Colonic mucosa (tissue), 4 donors: ENCODE measurements around the gene NCAM1. TPM values are rescaled to one million over a fixed set of nuclear protein-coding genes. Genes with fewer than 3 reads are reported as not detected.
A peak's percentile ranks its signal among the peaks of the same experiment; 100 is the strongest.

Experiments
- DNase-seq: peaks from one replicate; pipeline ENCODE4 v3.0.0-alpha.2; 2020
- H3K27ac ChIP-seq: fragments of 200-600 bp; one replicate; pipeline ENCODE4 v1.8.0; 2021
- H3K27me3 ChIP-seq: fragments of 200-600 bp; one replicate; pipeline ENCODE4 v1.8.0; 2021
- H3K36me3 ChIP-seq: fragments of 200-600 bp; one replicate; pipeline ENCODE4 v1.8.0; 2021
- H3K4me1 ChIP-seq: fragments of 200-600 bp; one replicate; pipeline ENCODE4 v1.8.0; 2021; ENCODE audit warnings: mild to moderate bottlenecking
- H3K4me3 ChIP-seq: fragments of 200-600 bp; one replicate; pipeline ENCODE4 v1.8.0; 2021
- H3K9ac ChIP-seq, 2 donors: one replicate each; pipeline ENCODE4 v1.7.0; 2013; ENCODE audit warnings: control low read depth in 2 of 2, low read depth in 2 of 2, low read length in 2 of 2
- H3K9me3 ChIP-seq: fragments of 200-600 bp; one replicate; pipeline ENCODE4 v1.8.0; 2021
- CTCF ChIP-seq: fragments of 200-600 bp; IDR thresholded peaks from one replicate; pipeline ENCODE4 v1.8.0; 2022; ENCODE audit warnings: antibody characterized with exemption, mild to moderate bottlenecking
- intact Hi-C: fragments of 100-400 bp; cut with DNase I; formaldehyde crosslinking; loops from one replicate; pipeline ENCODE4 v1.14.1; 2022
- total RNA-seq, 2 donors: library from RNA; stranded (reverse); fragmentation: NEBNext Ultra II Directional in 1 of 2; extraction: Animal tissue kit (Norgen Biotek cat#: 25700) in 1 of 2; gene quantifications; one replicate each; pipeline ENCODE4 v1.2.1, GENCODE V29; 2021
- donor health status: healthy.
- donor health status: DM: no; HTN: no; CAD: no.
- donor health status: DM: no; HTN: no; CAD: no.

NCAM1 gene
- total RNA-seq, 2 donors from 2014 or later: 2.3 to 10.7 TPM

DNA sequence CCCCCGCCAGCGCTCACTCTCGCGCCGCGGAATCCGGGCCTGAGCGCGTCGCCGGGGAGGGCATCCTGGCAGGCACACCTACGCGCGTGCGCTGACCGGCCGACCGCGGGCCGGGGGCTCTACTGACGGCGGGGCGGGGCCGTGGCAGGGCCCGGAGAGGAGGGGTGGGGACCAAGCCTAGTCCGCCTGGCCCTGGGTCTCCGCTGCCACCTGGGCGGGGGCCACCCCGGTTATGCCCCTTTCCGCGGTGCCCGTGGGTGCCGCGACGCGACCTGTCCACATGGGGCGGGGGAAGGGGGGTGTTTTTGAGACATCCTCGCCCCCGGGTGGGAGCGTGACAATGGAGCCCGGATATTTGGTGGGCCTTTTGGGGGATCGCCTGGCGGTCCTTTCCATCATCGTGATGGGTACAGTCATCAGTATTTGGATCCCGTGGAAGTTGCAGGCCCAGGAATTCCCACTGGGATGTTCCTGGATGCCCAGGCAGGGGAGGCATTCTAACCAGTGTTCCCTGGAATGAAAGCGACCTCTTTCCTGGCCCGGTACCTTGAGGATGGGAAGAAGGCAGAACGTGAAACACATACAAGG lies 2.2 kb downstream of the NCAM1 start:
- no peaks in the 10 kb centered on the region for H3K4me1 ChIP-seq
- no peak for TF ChIP-seq CTCF
- H3K36me3 ChIP-seq: no peaks in the 10 kb centered on the region
- intact Hi-C loops: no loop called here
- no peak for DNase-seq
- no peak overlapping the region for H3K27ac ChIP-seq
- peaks cover 35% of the 10 kb centered on the region for H3K27me3 ChIP-seq
- peak overlapping the region; percentile 40 for H3K4me3 ChIP-seq
- peak overlapping the region in 1 of 2 donors; percentile 45 for H3K9ac ChIP-seq
- no peaks in the 10 kb centered on the region for H3K9me3 ChIP-seq

- no peak overlapping the region for H3K27ac ChIP-seq
- H3K36me3 ChIP-seq: no peaks in the 10 kb centered on the region
- intact Hi-C loops: no loop called here
- peaks cover 33% of the 10 kb centered on the region for H3K27me3 ChIP-seq
- H3K4me3 ChIP-seq: no peak overlapping the region
- no peak overlapping the region for H3K9ac ChIP-seq
- H3K9me3 ChIP-seq: no peaks in the 10 kb centered on the region
- no peak for DNase-seq
- H3K4me1 ChIP-seq: no peaks in the 10 kb centered on the region
- no peak for TF ChIP-seq CTCF
Observed at GRCh38 chr11:112965656-112966055, 4.4 kb downstream of the NCAM1 start.

- intact Hi-C loops: no loop called here
- Histone ChIP-seq H3K27me3 (peaks cover 27% of the 10 kb centered on the region), H3K27ac (no peak overlapping the region), H3K4me3 (no peak overlapping the region), H3K9ac (no peak overlapping the region), H3K9me3 (no peaks in the 10 kb centered on the region), H3K4me1 (no peaks in the 10 kb centered on the region), H3K36me3 (no peaks in the 10 kb centered on the region)
- no peak for TF ChIP-seq CTCF
- no peak for DNase-seq
Observed at GRCh38 chr11:112966561-112966960, 5.3 kb downstream of the NCAM1 start.

- Histone ChIP-seq H3K27ac (no peak overlapping the region), H3K9ac (no peak overlapping the region), H3K27me3 (peaks cover 21% of the 10 kb centered on the region), H3K4me3 (no peak overlapping the region), H3K4me1 (no peaks in the 10 kb centered on the region), H3K36me3 (no peaks in the 10 kb centered on the region), H3K9me3 (no peaks in the 10 kb centered on the region)
- intact Hi-C loops: no loop called here
- TF ChIP-seq CTCF: no peak
- DNase-seq: no peak
Observed at GRCh38 chr11:112967082-112967481, 5.9 kb downstream of the NCAM1 start.

GRCh38 chr11:112968941-112969713 lies 7.9 kb downstream of the NCAM1 start:
- Histone ChIP-seq H3K27me3 (peaks cover 5% of the 10 kb centered on the region), H3K9me3 (no peaks in the 10 kb centered on the region), H3K36me3 (no peaks in the 10 kb centered on the region), H3K27ac (no peak overlapping the region), H3K4me1 (no peaks in the 10 kb centered on the region), H3K9ac (no peak overlapping the region), H3K4me3 (no peak overlapping the region)
- no peak for TF ChIP-seq CTCF
- intact Hi-C loops: no loop called here
- no peak for DNase-seq
